DOHH2 (cell line): ENCODE data around the gene SESTD1.

Experiments
- H3F3A ChIP-seq: fragments of 200-600 bp; sonication (generic), shearing (Covaris generic); 2 replicates; pipeline ENCODE4 v1.6.0; 2016; ENCODE audit warnings: antibody characterized with exemption, mild to moderate bottlenecking; ENCODE audit not compliant: control insufficient read depth, insufficient read depth
- H3K27ac ChIP-seq: fragments of 200-600 bp; sonication (generic); 2 replicates; pipeline ENCODE4 v1.5.1; 2014; ENCODE audit warnings: low read depth, mild to moderate bottlenecking, low read length, moderate library complexity
- H3K27me3 ChIP-seq: fragments of 200-600 bp; sonication (generic); 2 replicates; pipeline ENCODE4 v1.6.1; 2014; ENCODE audit warnings: mild to moderate bottlenecking, low read length, mixed read lengths; ENCODE audit not compliant: control insufficient read depth
- H3K36me3 ChIP-seq: fragments of 200-600 bp; sonication (generic); 2 replicates; pipeline ENCODE4 v1.6.1; 2014; ENCODE audit warnings: mild to moderate bottlenecking, low read length, moderate library complexity, mixed read lengths; ENCODE audit not compliant: control insufficient read depth
- H3K4me1 ChIP-seq: fragments of 200-600 bp; sonication (generic); 2 replicates; pipeline ENCODE4 v1.6.1; 2014; ENCODE audit warnings: mild to moderate bottlenecking, low read length, mixed read lengths; ENCODE audit not compliant: control insufficient read depth
- H3K4me2 ChIP-seq: fragments of 200-600 bp; sonication (generic); 2 replicates; pipeline ENCODE4 v1.6.0; 2014; ENCODE audit warnings: mild to moderate bottlenecking, low read length, moderate library complexity
- H3K4me3 ChIP-seq: fragments of 200-600 bp; sonication (generic); 2 replicates; pipeline ENCODE4 v1.5.1; 2014; ENCODE audit warnings: mild to moderate bottlenecking, low read length, mixed read lengths
- H3K79me2 ChIP-seq: fragments of 200-600 bp; sonication (generic); 2 replicates; pipeline ENCODE4 v1.6.1; 2014; ENCODE audit warnings: mild to moderate bottlenecking, low read length, mixed read lengths; ENCODE audit not compliant: control insufficient read depth
- H3K9me2 ChIP-seq: fragments of 200-600 bp; sonication (generic); replicated peaks from 2 replicates; pipeline ENCODE4 v1.6.1; 2014; ENCODE audit warnings: mild to moderate bottlenecking, low read length, mixed read lengths; ENCODE audit not compliant: control insufficient read depth
- H3K9me3 ChIP-seq: fragments of 200-600 bp; sonication (generic); 2 replicates; pipeline ENCODE4 v1.6.1; 2014; ENCODE audit warnings: antibody characterized with exemption, low read length, mixed read lengths; ENCODE audit not compliant: control insufficient read depth, insufficient read depth
- H4K20me1 ChIP-seq: fragments of 200-600 bp; sonication (generic); 2 replicates; pipeline ENCODE4 v1.6.0; 2014; ENCODE audit warnings: low read depth, mild to moderate bottlenecking, antibody characterized with exemption, low read length, moderate library complexity; ENCODE audit not compliant: control insufficient read depth, insufficient read depth
- EZH2phosphoT487 ChIP-seq: fragments of 200-600 bp; sonication (generic); IDR thresholded peaks from 2 replicates; pipeline ENCODE4 v1.6.1; 2017; ENCODE audit warnings: borderline replicate concordance, mild to moderate bottlenecking, antibody characterized with exemption, low read length, moderate library complexity, mixed read lengths
- TF ChIP-seq, protein P1 (sequence below): fragments of 200-600 bp; sonication (generic); IDR thresholded peaks from one replicate; pipeline ENCODE4 v1.5.1; 2014; ENCODE audit warnings: antibody characterized with exemption, mild to moderate bottlenecking, low read depth, low read length; ENCODE audit not compliant: poor library complexity, severe bottlenecking

SESTD1 gene

DNA sequence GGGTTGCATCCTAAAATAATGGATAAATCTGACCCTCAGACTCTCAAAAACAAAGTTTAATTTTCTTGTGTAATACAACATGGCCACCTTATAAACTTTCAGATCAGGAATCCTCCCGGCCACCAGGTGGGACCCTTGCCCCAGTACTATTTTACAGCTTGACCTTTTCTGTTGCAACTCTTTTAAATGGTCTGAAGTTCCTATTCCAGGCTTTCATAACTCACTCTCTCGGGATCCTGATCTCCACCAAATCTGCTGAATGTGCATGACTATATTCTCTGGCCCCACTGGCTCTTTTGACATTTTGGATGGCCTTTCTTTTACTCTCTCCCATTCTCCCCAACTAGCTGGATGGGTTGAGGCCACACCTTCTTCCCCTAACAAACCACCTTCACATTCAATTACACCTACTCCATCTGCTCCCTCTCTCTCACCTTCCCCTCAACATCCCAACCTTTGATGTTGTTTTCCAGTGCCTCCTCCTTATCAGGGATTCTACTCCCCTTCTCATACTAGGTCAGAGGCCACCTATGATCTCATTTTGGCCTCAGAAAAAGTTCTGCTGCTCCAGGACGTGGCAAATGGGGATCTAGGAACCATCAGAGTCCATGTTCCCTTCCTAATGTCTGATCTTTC, 70.8 kb downstream of the SESTD1 start:
- Histone ChIP-seq H3F3A (no peaks in the 10 kb centered on the region), H3K27me3 (no peaks in the 10 kb centered on the region), H3K36me3 (no peaks in the 10 kb centered on the region), H4K20me1 (no peaks in the 10 kb centered on the region), H3K79me2 (no peaks in the 10 kb centered on the region), H3K4me2 (no peak overlapping the region), H3K9me2 (no peaks in the 10 kb centered on the region), H3K4me1 (no peaks in the 10 kb centered on the region), H3K4me3 (no peak overlapping the region), H3K27ac (no peak overlapping the region), H3K9me3 (no peaks in the 10 kb centered on the region)
- TF ChIP-seq, protein P1, sequence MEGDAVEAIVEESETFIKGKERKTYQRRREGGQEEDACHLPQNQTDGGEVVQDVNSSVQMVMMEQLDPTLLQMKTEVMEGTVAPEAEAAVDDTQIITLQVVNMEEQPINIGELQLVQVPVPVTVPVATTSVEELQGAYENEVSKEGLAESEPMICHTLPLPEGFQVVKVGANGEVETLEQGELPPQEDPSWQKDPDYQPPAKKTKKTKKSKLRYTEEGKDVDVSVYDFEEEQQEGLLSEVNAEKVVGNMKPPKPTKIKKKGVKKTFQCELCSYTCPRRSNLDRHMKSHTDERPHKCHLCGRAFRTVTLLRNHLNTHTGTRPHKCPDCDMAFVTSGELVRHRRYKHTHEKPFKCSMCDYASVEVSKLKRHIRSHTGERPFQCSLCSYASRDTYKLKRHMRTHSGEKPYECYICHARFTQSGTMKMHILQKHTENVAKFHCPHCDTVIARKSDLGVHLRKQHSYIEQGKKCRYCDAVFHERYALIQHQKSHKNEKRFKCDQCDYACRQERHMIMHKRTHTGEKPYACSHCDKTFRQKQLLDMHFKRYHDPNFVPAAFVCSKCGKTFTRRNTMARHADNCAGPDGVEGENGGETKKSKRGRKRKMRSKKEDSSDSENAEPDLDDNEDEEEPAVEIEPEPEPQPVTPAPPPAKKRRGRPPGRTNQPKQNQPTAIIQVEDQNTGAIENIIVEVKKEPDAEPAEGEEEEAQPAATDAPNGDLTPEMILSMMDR: no peak
- TF ChIP-seq EZH2phosphoT487: no peak

DNA sequence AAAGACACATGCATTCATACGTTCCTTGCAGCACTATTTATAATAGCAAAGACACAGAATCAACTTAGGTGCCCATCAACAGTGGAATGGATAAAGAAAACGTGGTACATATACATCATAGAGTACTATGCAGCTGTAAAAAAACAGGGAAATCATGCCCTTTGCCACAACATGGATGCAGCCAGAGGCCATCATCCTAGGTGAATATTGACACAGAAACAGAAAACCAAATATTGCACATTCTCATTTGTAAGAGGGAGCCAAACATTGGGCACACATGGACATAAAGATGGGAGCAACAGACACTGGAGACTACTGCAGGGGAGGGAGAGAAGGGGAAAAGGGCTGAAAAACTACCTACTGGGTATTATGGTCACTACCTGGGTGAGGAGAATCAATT, 73.5 kb downstream of the SESTD1 start:
- no peak overlapping the region for H3K4me2 ChIP-seq
- no peaks in the 10 kb centered on the region for H3K36me3 ChIP-seq
- TF ChIP-seq, protein P1: no peak
- TF ChIP-seq EZH2phosphoT487: no peak
- H4K20me1 ChIP-seq: no peaks in the 10 kb centered on the region
- H3K27me3 ChIP-seq: no peaks in the 10 kb centered on the region
- H3K4me1 ChIP-seq: no peaks in the 10 kb centered on the region
- H3F3A ChIP-seq: no peaks in the 10 kb centered on the region
- no peak overlapping the region for H3K27ac ChIP-seq
- no peaks in the 10 kb centered on the region for H3K9me2 ChIP-seq
- H3K9me3 ChIP-seq: no peaks in the 10 kb centered on the region
- H3K4me3 ChIP-seq: no peak overlapping the region
- no peaks in the 10 kb centered on the region for H3K79me2 ChIP-seq

DNA sequence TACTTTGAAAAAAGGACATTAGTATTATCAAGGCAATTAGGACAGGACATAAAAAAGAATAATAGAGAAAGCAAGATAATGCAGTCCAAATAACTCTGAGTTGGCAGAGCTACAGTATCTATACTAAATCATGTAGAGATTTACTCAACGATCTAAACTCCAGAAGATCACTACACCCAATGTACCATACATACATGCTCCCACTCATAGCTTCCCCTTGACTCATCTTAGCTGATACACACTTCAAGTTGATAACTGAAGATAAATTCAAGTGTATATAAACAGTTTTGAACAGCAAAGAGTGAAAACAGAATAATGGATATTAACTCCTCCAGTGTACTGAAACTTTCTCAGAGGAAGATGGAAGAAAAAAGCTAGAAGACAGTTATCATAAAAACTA, 78.5 kb downstream of the SESTD1 start:
- Histone ChIP-seq H3K27me3 (no peaks in the 10 kb centered on the region), H3K4me2 (no peak overlapping the region), H3K9me2 (no peaks in the 10 kb centered on the region), H3K4me3 (no peak overlapping the region), H3K36me3 (no peaks in the 10 kb centered on the region), H3K27ac (no peak overlapping the region), H3K4me1 (peaks cover 3% of the 10 kb centered on the region), H3K79me2 (no peaks in the 10 kb centered on the region), H3F3A (no peaks in the 10 kb centered on the region), H4K20me1 (no peaks in the 10 kb centered on the region), H3K9me3 (no peaks in the 10 kb centered on the region)
- TF ChIP-seq, protein P1: no peak
- TF ChIP-seq EZH2phosphoT487: no peak

DNA sequence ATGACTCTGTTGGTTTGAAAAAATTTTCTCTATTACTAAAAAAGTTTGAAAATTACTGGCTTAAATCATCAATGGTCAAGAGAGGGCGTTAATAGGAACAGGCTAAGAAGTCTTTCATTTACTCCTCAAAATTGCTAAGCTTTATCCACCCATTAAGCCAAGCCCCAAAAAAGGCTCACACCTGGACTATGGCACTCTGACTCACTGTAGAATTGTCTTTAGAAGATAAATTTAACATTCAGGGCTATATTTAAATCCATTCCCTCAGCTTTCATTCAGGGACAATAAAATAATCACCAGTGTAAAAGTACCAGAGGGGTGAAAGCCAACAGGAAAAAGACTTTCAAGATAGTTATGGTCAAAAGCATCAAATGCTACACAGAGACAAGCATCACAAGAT, 80.0 kb downstream of the SESTD1 start:
- no peaks in the 10 kb centered on the region for H3K9me2 ChIP-seq
- H3K4me1 ChIP-seq: peaks cover 9% of the 10 kb centered on the region
- no peaks in the 10 kb centered on the region for H3K36me3 ChIP-seq
- no peak overlapping the region for H3K4me2 ChIP-seq
- no peak overlapping the region for H3K4me3 ChIP-seq
- no peaks in the 10 kb centered on the region for H3K27me3 ChIP-seq
- no peaks in the 10 kb centered on the region for H3F3A ChIP-seq
- TF ChIP-seq EZH2phosphoT487: no peak
- H3K79me2 ChIP-seq: no peaks in the 10 kb centered on the region
- no peaks in the 10 kb centered on the region for H4K20me1 ChIP-seq
- no peaks in the 10 kb centered on the region for H3K9me3 ChIP-seq
- no peak overlapping the region for H3K27ac ChIP-seq
